NCI-H446 treated with DMSO at 0.1 percent for 48 hours (cell line): ENCODE measurements around the gene BHLHE40.

Experiments used
- DNase-seq: peaks from one replicate; lab custom pipeline; 2025; lab: John Stamatoyannopoulos, UW

BHLHE40 gene

DNA sequence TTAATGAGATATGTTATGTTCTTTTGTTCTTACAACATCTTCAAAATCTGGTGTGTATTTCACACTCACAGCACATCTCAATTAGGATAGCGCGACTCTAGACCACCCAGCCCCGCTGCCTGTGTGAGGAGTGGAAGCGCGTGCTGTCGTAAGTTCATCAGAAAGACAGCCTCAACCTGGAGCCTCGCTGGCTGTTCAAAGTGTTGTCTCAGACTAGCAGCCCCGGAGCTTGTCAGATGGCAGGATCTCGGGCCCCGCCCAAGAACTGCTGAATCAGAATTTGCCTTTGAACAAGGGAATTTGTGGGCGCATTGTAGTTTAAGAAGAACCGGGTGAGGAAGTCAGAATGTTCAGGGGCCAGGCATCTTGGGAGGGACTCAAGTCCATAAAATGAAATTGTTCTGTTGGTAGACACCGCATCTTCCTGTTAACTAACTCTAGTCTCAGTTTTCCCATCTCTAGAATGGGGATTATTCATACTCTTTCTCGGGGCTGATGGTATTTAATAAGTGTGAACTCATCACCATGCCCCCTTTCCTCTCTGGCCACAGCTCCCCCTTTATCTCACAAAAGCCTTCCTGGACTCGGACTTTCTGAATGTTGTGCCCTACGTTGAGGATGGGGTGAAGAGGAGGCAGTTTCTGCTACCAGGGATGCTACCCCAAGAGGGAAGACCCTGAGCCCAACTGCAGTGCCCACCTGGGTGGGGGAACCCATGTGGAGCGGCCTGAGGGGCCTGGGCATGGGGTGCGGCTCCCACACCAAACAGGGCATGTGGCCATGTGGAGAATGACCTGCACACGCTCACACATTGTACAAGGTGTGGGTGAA lies 40.4 kb downstream of the BHLHE40 start:
- no peak for DNase-seq

DNA sequence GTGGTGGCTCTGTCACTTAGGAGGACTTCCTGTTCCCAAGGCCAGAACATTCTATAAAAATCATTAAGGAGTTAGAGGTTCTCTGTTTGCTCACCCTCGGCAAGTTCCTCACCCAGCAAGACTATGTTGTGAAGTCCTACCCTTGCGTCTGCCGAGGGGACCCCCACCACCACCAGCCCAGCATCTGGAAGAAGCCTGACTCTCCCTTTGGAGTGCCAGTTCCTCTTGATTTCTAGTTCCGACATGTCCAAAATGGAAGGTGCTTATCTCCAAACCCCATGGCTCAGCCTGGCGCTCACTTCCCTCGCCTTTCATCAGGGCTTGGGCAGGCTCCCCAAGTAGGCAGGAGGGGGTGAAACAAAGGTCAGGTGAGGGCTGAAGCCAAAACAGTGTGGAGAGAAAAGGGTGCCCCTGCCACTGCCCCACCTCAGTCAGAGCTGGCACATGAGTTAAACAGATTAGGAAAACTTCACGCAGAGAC lies 41.0 kb downstream of the BHLHE40 start:
- DNase-seq = no peak

DNA sequence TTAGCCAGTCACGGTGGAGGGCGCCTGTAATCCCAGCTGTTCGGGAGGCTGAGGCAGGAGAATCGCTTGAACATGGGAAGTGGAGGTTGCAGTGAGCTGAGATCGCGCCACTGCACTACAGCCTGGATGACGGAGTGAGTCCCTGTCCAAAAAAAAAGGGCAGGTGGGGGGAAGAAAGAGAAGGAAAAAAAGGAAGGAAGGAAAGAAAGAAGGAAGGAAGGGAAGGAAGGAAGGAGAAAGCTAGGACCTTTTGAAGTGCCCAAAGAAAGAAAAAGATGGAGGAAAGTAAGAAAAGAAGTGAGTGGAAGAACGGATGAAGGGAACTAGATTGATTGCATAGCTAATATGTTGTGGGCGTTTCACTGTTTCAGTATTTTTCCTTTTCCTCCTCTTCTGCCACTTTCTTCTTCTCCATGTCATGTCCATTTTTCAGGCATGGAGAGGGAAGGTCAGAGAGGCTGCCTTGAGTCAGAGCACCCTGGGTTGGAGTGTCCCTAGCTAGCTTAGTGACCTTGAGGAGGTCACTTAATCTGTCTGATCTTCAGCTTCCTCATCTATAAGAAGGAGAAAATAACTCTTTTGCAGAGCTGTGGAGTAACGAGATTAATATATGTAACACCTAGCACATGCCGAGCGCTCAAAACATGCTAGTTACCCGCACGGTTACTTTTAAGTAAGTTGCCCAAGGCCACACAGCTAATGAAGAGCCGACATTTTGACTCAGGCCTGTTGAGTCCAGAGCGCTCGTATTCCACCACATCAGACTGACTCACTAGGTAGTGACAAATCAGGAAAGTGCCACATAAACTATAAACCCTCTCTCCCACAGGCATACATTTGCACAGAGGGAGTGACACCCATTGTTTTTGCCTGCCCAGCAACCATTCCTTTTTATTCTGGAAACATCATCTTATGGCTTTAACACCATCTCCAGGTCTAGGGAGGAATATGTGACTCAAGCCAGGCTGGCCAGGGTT lies 42.2 kb downstream of the BHLHE40 start:
- no peak for DNase-seq

DNA sequence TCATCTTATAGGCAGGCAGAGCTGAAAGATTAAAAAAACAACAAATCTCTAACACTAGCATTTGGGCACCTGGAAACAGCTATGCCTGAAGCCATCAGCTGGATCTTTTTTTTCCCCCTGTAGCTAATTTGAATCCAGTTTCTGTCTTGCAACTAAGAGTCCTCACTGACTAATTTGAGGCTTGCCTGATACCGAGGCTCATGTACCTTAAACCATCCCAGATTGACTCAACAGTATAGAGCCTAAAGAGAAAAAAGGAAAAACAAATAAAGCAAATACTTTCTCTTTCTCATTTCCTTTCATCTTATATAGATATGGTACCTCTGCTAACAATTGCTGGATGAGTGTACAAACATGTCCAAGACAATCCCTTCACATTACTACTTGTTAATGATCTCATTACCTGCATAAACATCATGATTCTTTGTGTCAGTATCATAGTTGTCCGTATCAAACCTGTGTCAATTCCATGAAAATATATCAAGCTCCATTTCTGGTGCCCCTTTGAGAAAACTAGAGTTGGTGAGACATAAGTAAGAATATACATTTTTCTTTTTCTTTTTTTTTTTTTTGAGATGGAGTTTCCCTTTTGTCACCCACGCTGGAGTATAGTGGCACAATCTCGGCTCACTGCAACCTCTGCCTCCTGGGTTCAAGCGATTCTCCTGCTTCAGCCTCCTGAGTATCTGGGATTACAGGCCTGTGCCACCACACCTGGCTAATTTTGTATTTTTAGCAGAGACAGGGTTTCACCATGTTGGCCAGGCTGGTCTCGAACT lies 43.1 kb downstream of the BHLHE40 start:
- DNase-seq = no peak

DNA sequence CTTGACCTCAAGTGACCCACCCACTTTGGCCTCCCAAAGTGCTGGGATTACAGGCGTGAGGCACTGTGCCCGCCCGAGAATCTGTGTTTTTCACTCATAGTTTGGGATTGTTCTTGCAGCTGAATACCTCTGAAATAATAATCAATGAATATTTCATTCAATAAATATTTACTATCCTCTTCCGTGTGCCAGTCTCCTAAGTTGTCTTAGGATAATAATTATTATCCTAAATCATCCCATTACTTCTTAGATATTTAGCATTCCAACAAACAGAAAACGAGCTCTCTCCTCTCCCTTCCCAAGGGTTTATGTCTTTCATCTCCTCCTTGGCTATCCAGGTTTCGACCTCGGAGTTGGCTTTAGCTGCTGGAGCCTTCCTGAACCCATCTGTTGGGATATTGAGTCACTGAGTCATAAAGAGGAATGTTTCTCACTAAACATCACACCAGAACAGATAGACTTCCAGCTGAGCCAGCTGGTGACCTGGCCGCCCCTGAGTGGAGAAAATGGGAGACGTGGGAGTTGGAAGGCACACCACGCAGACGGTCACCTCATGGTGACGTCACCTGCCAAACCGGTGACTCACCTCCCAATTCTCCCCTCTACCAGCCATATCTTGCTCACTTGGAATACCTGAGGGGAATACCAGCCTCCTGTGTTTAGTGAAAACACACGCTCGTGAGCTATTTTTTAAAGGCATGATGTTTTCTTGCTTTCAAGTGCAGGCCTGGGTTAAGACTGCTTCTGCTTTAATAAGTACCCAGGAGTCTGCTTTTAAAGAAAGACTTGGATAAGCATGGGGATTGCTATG lies 43.9 kb downstream of the BHLHE40 start:
- DNase-seq = peak; percentile 83

DNA sequence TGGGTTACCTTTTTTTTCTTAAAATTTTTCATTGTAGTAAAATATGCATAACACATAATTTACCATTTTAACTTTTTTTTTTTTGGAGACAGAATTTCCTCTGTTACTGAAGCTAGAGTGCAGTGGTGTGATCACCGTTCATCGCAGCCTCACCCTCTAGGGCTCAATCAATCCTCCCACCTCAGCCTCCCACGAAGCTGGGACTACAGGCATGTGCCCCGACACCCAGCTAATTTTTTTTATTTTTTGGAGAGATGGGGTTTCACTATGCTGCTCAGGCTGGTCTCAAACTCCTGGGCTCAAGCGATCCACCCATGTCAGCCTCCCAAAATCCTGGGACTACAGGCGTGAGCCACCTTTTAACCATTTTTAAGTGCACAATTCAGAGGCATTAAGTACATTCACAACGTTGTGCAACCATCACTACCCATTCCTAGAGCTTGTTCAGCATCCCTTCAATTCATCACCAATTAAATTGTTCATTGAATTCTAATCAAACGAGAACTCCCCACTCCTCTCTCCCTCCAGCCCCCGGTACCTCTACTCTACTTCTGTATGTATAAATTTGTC lies 44.6 kb downstream of the BHLHE40 start:
- DNase-seq = no peak

DNA sequence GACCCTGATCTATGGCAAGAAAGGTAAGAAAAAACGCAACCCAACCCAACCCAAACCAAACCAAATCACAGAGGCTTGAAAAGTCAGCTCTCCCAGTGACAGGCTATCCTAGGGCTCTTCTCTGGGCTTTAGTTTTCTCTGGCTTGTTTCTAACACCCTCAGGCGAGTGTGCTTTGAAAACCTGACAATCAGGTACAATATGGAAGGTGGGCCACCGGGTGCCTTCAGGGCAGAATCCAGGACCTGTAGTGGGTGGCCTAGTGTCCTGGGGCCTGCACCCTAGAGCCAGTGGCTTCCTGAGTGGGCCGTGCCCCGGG lies 46.8 kb downstream of the BHLHE40 start:
- DNase-seq = no peak

DNA sequence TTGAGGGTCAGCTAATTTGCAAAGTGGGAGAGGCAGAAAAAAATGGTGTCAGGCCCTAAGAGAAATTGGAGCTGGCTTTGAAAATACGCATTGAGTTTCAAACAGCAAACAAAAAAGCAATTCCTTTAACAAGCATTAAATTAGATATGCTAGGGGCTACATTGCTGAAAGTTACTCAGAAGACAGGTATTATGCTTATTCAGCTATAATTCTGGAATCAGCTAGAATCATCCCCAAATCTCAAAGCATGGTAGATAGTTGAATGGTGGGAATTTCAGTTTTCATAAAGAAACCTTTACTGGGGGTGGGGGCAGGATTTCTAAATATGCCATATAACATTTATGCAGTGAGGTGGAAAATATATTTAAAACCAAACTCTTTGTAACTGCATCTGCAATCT lies 50.5 kb downstream of the BHLHE40 start:
- no peak for DNase-seq

DNA sequence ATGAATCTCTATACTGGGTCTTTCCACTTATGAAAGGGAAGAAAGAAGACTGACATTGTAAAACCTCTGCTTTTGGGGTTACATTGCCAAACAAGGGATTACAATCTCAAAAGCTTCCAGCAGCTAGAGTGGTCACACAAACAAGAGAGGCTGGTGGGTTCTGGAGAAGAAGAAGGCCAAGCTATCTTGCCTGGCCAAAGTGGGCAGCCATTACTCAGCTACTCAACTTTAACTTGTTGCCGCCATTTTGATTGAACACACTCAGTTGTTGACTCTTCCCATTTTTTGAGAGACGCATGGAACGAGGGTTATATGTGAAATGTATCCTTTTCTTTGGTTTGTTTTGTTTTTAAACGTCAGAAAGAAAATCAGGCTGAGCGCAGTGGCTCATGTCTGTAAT lies 50.9 kb downstream of the BHLHE40 start:
- no peak for DNase-seq

DNA sequence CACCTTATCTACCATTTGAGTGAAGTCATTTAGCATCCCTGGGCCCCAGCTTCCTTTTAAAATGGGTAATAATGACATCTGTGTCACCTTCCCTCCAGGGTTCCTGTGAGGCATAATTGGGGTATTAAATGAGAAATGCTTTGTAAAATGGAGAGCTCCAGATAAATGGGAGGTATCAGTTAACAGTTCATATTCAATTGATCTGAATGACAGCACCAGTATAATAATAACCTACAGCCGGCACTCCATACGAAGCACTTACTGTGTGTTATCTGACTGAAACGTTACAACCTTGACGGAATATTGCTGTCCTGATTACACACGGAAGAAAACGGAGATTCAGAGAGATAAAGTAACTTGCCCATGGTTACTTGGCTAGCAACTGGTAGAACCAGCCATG lies 53.6 kb downstream of the BHLHE40 start:
- DNase-seq = no peak
